NT2/D1 (cell line): ENCODE results near the gene FBXO38.

ENCODE experiments used
- YY1 ChIP-seq: IDR thresholded peaks from 2 replicates; pipeline ENCODE4 v1.6.1; 2011; ENCODE audit not compliant: insufficient read length, insufficient read depth
- ZNF274 ChIP-seq: IDR thresholded peaks from 2 replicates; pipeline ENCODE4 v1.6.1; 2011; ENCODE audit warnings: mild to moderate bottlenecking, low read depth, low read length

DNA sequence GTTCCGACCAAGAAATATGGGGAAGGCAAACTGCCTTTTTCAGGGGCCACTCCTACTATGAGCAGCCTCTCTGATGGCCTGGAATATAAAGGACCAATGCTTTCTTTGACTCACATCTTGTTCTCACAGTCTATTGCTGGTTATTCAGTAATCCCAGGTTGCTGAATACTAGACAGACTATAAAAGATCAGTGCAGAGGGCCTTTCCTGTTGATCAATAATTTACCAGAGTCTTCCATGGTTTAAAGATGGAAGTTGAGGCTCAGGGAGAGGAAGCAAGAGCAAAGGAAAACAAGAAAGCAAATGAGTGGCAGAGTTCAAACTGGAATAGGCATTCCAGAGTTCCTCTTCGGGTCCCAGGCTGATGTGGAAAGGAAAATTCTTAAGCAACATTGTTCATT is 62.9 kb downstream of the FBXO38 start:
- no peak for TF ChIP-seq ZNF274
- TF ChIP-seq YY1 = no peak
